Stimulated activated CD8-positive, alpha-beta memory T cell treated with anti-CD3 and anti-CD28 coated beads, Interleukin-4, amount 100 ng/mL, for 4 hours (primary cell): ENCODE measurements around the gene KCNK3.

Experiments used
- DNase-seq, 2 donors: peaks; one replicate each; pipeline ENCODE4 v3.0.0-alpha.2; 2020; ENCODE audit warnings: low read depth in 2 of 2, low spot score in 1 of 2

The KCNK3 gene

GRCh38 chr2:26687801-26688200 is 4.7 kb upstream of the KCNK3 start:
- DNase-seq = no peak

GRCh38 chr2:26691161-26691560 is 1.4 kb upstream of the KCNK3 start:
- DNase-seq = no peak

- no peak for DNase-seq
These were observed 642 bp upstream of the KCNK3 start for GRCh38 chr2:26691881-26692278.

GRCh38 chr2:26692897-26693849 is 651 bp downstream of the KCNK3 start:
- DNase-seq = no peak

GRCh38 chr2:26694001-26694400 is 1.5 kb downstream of the KCNK3 start:
- DNase-seq = no peak

GRCh38 chr2:26696351-26696816 is 3.9 kb downstream of the KCNK3 start:
- no peak for DNase-seq

GRCh38 chr2:26697425-26697824 is 4.9 kb downstream of the KCNK3 start:
- DNase-seq = no peak

- DNase-seq = no peak
These were observed 6.8 kb downstream of the KCNK3 start for GRCh38 chr2:26699295-26699694.

GRCh38 chr2:26700078-26700477 is 7.6 kb downstream of the KCNK3 start:
- no peak for DNase-seq

- DNase-seq = no peak
These were observed 9.1 kb downstream of the KCNK3 start for GRCh38 chr2:26701596-26701995.

- no peak for DNase-seq
These were observed 9.5 kb downstream of the KCNK3 start for GRCh38 chr2:26702025-26702424.

GRCh38 chr2:26704441-26704977 is 12.0 kb downstream of the KCNK3 start:
- no peak for DNase-seq

GRCh38 chr2:26705126-26705525 is 12.6 kb downstream of the KCNK3 start:
- DNase-seq = no peak

GRCh38 chr2:26706093-26706492 is 13.6 kb downstream of the KCNK3 start:
- DNase-seq = no peak

GRCh38 chr2:26706616-26707473 is 14.3 kb downstream of the KCNK3 start:
- no peak for DNase-seq

- no peak for DNase-seq
These were observed 15.2 kb downstream of the KCNK3 start for GRCh38 chr2:26707747-26708146.

- no peak for DNase-seq
These were observed 15.9 kb downstream of the KCNK3 start for GRCh38 chr2:26708457-26708856.

GRCh38 chr2:26709323-26710110 is 17.0 kb downstream of the KCNK3 start:
- no peak for DNase-seq

GRCh38 chr2:26710145-26710544 is 17.6 kb downstream of the KCNK3 start:
- no peak for DNase-seq

- DNase-seq = no peak
These were observed 18.4 kb downstream of the KCNK3 start for GRCh38 chr2:26710743-26711456.
